GM19043 (cell line): ENCODE results near the gene DSE.

Experiments used
- ATAC-seq: cut with Tn5 transposase; IDR thresholded peaks from one replicate; pipeline ENCODE4 v1.9.1; 2021; ENCODE audit warnings: low read depth; ENCODE audit not compliant: unreplicated experiment

The DSE gene

GRCh38 chr6:116465246-116465645 is 94.5 kb downstream of the DSE start:
- ATAC-seq = no peak

- ATAC-seq = no peak
Observed at GRCh38 chr6:116467096-116467495, 96.3 kb downstream of the DSE start.

- no peak for ATAC-seq
Observed at GRCh38 chr6:116467514-116467913, 96.8 kb downstream of the DSE start.

GRCh38 chr6:116468293-116468692 is 97.5 kb downstream of the DSE start:
- ATAC-seq = no peak

GRCh38 chr6:116471531-116471930 is 100.8 kb downstream of the DSE start:
- no peak for ATAC-seq

GRCh38 chr6:116472706-116473105 is 102.0 kb downstream of the DSE start:
- ATAC-seq = no peak

- ATAC-seq = no peak
Observed at GRCh38 chr6:116475141-116475540, 104.4 kb downstream of the DSE start.

- peak; percentile 100 for ATAC-seq
Observed at GRCh38 chr6:116476002-116476678, 105.4 kb downstream of the DSE start.

GRCh38 chr6:116482780-116483179 is 112.0 kb downstream of the DSE start:
- no peak for ATAC-seq

- ATAC-seq = no peak
Observed at GRCh38 chr6:116483616-116484015, 112.9 kb downstream of the DSE start.

- ATAC-seq = no peak
Observed at GRCh38 chr6:116485559-116486184, 114.9 kb downstream of the DSE start.

GRCh38 chr6:116491610-116492330 is 121.0 kb downstream of the DSE start:
- ATAC-seq = no peak

- no peak for ATAC-seq
Observed at GRCh38 chr6:116492331-116493067, 121.8 kb downstream of the DSE start.
